ENCODE data around the gene PRSS38. TPM values are rescaled to one million over a fixed set of nuclear protein-coding genes. Genes with fewer than 3 reads are reported as not detected.

Gene PRSS38
- total and polyA plus RNA-seq, 2 experiments from 2014 or later: not detected

- Histone ChIP-seq H2AFZ (no peak overlapping the region), H3K9ac (no peak overlapping the region), H3K36me3 (ENCODE audit: low read depth) (no peaks in the 10 kb centered on the region), H3K4me1 (ENCODE audit: insufficient read depth) (peaks cover 4% of the 10 kb centered on the region), H3F3A (ENCODE audit: insufficient read depth) (0 out of 2 replicates have a peak, but pooled peaks cover 6% of the 10 kb centered on the region), H3K4me3 (no peak overlapping the region), H3K4me2 (ENCODE audit: unreplicated experiment) (no peak overlapping the region), H3K27ac (no peak overlapping the region), H3K79me2 (ENCODE audit: insufficient read depth) (peaks cover 3% of the 10 kb centered on the region; the same call in 1 of the 2 replicates), H3K27me3 (replicated peaks; ENCODE audit: insufficient read depth) (no peaks in the 10 kb centered on the region), H3K9me2 (ENCODE audit: insufficient read depth) (no peaks in the 10 kb centered on the region), H4K20me1 (ENCODE audit: insufficient read depth) (no peaks in the 10 kb centered on the region), H3K9me3 (ENCODE audit: low read depth) (no peaks in the 10 kb centered on the region)
- TF ChIP-seq EZH2 (IDR thresholded peaks at IDR 0.05; ENCODE audit: insufficient read depth, poor library complexity, severe bottlenecking) (no peak), EZH2phosphoT487 (IDR thresholded peaks at IDR 0.05; ENCODE audit: insufficient read depth, low read depth) (no peak)
- in situ Hi-C loops (cut with MboI): loop anchor here (10.0 kb wide), 1 partner anchor 185 kb away; no protein-coding TSS in a partner anchor
- WGBS, 2 experiments (ENCODE audit: low coverage in 1 of 2, low lambda C conversion rate in 2 of 2, missing lambda C conversion rate in 2 of 2): 90 to 92% methylated on average over 15 of the region's 15 CpGs
- no peak for DNase-seq
These were observed 45.5 kb upstream of the PRSS38 start for GRCh38 chr1:227769936-227770494.

- Histone ChIP-seq H4K20me1 (ENCODE audit: insufficient read depth) (no peaks in the 10 kb centered on the region), H3K9me2 (ENCODE audit: insufficient read depth) (no peaks in the 10 kb centered on the region), H3K27me3 (replicated peaks; ENCODE audit: insufficient read depth) (no peaks in the 10 kb centered on the region), H3K4me2 (ENCODE audit: unreplicated experiment) (no peak overlapping the region), H3K27ac (no peak overlapping the region), H2AFZ (no peak overlapping the region), H3K36me3 (ENCODE audit: low read depth) (no peaks in the 10 kb centered on the region), H3K79me2 (ENCODE audit: insufficient read depth) (no peaks in the 10 kb centered on the region), H3K4me3 (no peak overlapping the region), H3K4me1 (ENCODE audit: insufficient read depth) (peaks cover 12% of the 10 kb centered on the region), H3F3A (ENCODE audit: insufficient read depth) (peaks cover 14% of the 10 kb centered on the region), H3K9me3 (ENCODE audit: low read depth) (no peaks in the 10 kb centered on the region), H3K9ac (no peak overlapping the region)
- in situ Hi-C loops (cut with MboI): no loop called here
- TF ChIP-seq EZH2phosphoT487 (IDR thresholded peaks at IDR 0.05; ENCODE audit: insufficient read depth, low read depth) (no peak), EZH2 (IDR thresholded peaks at IDR 0.05; ENCODE audit: insufficient read depth, poor library complexity, severe bottlenecking) (no peak)
- DNase-seq: no peak
- WGBS, 2 experiments (ENCODE audit: low coverage in 1 of 2, low lambda C conversion rate in 2 of 2, missing lambda C conversion rate in 2 of 2): 98% methylated on average over 13 of the region's 13 CpGs
These were observed 44.7 kb upstream of the PRSS38 start for GRCh38 chr1:227770812-227771211.

GRCh38 chr1:227771326-227771725, 44.1 kb upstream of the PRSS38 start:
- Histone ChIP-seq H3K79me2 (ENCODE audit: insufficient read depth) (no peaks in the 10 kb centered on the region), H3K27ac (no peak overlapping the region), H3K4me2 (ENCODE audit: unreplicated experiment) (no peak overlapping the region), H3K4me3 (no peak overlapping the region), H3K4me1 (ENCODE audit: insufficient read depth) (peaks cover 17% of the 10 kb centered on the region), H3K9me3 (ENCODE audit: low read depth) (no peaks in the 10 kb centered on the region), H3K27me3 (replicated peaks; ENCODE audit: insufficient read depth) (no peaks in the 10 kb centered on the region), H3K36me3 (ENCODE audit: low read depth) (no peaks in the 10 kb centered on the region), H3F3A (ENCODE audit: insufficient read depth) (peaks cover 19% of the 10 kb centered on the region), H3K9me2 (ENCODE audit: insufficient read depth) (no peaks in the 10 kb centered on the region), H2AFZ (no peak overlapping the region), H4K20me1 (ENCODE audit: insufficient read depth) (no peaks in the 10 kb centered on the region), H3K9ac (no peak overlapping the region)
- WGBS, 2 experiments (ENCODE audit: low coverage in 1 of 2, low lambda C conversion rate in 2 of 2, missing lambda C conversion rate in 2 of 2): 97 to 100% methylated on average over 4 to 8 of the region's 8 CpGs
- in situ Hi-C loops (cut with MboI): no loop called here
- no peak for DNase-seq
- TF ChIP-seq EZH2phosphoT487 (IDR thresholded peaks at IDR 0.05; ENCODE audit: insufficient read depth, low read depth) (no peak), EZH2 (IDR thresholded peaks at IDR 0.05; ENCODE audit: insufficient read depth, poor library complexity, severe bottlenecking) (no peak)

- TF ChIP-seq EZH2phosphoT487 (IDR thresholded peaks at IDR 0.05; ENCODE audit: insufficient read depth, low read depth) (no peak), EZH2 (IDR thresholded peaks at IDR 0.05; ENCODE audit: insufficient read depth, poor library complexity, severe bottlenecking) (no peak)
- Histone ChIP-seq H3K9ac (no peak overlapping the region), H3K27me3 (replicated peaks; ENCODE audit: insufficient read depth) (no peaks in the 10 kb centered on the region), H3K79me2 (ENCODE audit: insufficient read depth) (no peaks in the 10 kb centered on the region), H3F3A (ENCODE audit: insufficient read depth) (peaks cover 23% of the 10 kb centered on the region), H3K4me2 (ENCODE audit: unreplicated experiment) (no peak overlapping the region), H4K20me1 (ENCODE audit: insufficient read depth) (no peaks in the 10 kb centered on the region), H3K4me1 (ENCODE audit: insufficient read depth) (peaks cover 22% of the 10 kb centered on the region), H2AFZ (no peak overlapping the region), H3K9me2 (ENCODE audit: insufficient read depth) (no peaks in the 10 kb centered on the region), H3K4me3 (no peak overlapping the region), H3K36me3 (ENCODE audit: low read depth) (no peaks in the 10 kb centered on the region), H3K9me3 (ENCODE audit: low read depth) (no peaks in the 10 kb centered on the region), H3K27ac (no peak overlapping the region)
- in situ Hi-C loops (cut with MboI): no loop called here
- 98% methylated on average over 7 of the region's 7 CpGs for WGBS, 2 experiments (ENCODE audit: low coverage in 1 of 2, low lambda C conversion rate in 2 of 2, missing lambda C conversion rate in 2 of 2)
- no peak for DNase-seq
These were observed 43.7 kb upstream of the PRSS38 start for GRCh38 chr1:227771771-227772170.

All from GM23248 (cell line).